Activated CD8-positive, alpha-beta memory T cell treated with anti-CD3 and anti-CD28 coated beads, Interleukin-2, amount 10 ng/mL, durations not matched to agents 7 days and 5 days (primary cell): Measurements from ENCODE around the gene TMEM187. TPM values are rescaled to one million over a fixed set of nuclear protein-coding genes. Genes with fewer than 3 reads are reported as not detected.

Source experiments
- ATAC-seq: fragments of 150-1000 bp; cut with Tn5 transposase; one replicate; pipeline ENCODE4 v1.10.0; 2021; ENCODE audit warnings: moderate library complexity
- CTCF ChIA-PET: fragments of 350-600 bp; sonication (Branson Sonifier 250); formaldehyde crosslinking; loops from one replicate; lab custom pipeline; 2021; ENCODE audit warnings: antibody characterized with exemption; lab: Charles Lee
- DNase-seq: peaks from one replicate; pipeline ENCODE4 v3.0.0-alpha.2; 2020
- H3K27ac Mint-ChIP-seq: one replicate; pipeline ENCODE4 v1.8.0; 2021; ENCODE audit warnings: mild to moderate bottlenecking, mixed read lengths
- H3K27me3 Mint-ChIP-seq: one replicate; pipeline ENCODE4 v1.8.0; 2021; ENCODE audit warnings: mixed read lengths
- H3K36me3 Mint-ChIP-seq: one replicate; pipeline ENCODE4 v1.8.0; 2021; ENCODE audit warnings: mild to moderate bottlenecking, mixed read lengths
- H3K4me1 Mint-ChIP-seq: one replicate; pipeline ENCODE4 v1.8.0; 2021; ENCODE audit warnings: mixed read lengths
- H3K4me3 Mint-ChIP-seq: one replicate; pipeline ENCODE4 v1.8.0; 2021; ENCODE audit warnings: mild to moderate bottlenecking, moderate library complexity, mixed read lengths
- H3K9me3 Mint-ChIP-seq: one replicate; pipeline ENCODE4 v1.8.0; 2022; ENCODE audit warnings: low read depth, mixed read lengths
- total RNA-seq, 2 experiments: library from RNA; stranded (reverse); gene quantifications; one replicate each; pipeline ENCODE4 v1.2.3, GENCODE V29; 2021

Gene TMEM187
- total RNA-seq, 2 experiments from 2014 or later, result 8.6 to 10.7 TPM

GRCh38 chrX:153953342-153953830, 19.2 kb upstream of the TMEM187 start:
- peaks cover 39% of the 10 kb centered on the region for H3K4me1 Mint-ChIP-seq
- H3K36me3 Mint-ChIP-seq, result peaks cover 29% of the 10 kb centered on the region
- ATAC-seq (peak; percentile 73), DNase-seq (peak; percentile 81)
- no peak overlapping the region for H3K4me3 Mint-ChIP-seq
- peak overlapping the region; percentile 66 for H3K27ac Mint-ChIP-seq
- no peaks in the 10 kb centered on the region for H3K9me3 Mint-ChIP-seq
- CTCF ChIA-PET, result interaction anchor here (1.2 to 11.0 kb wide), 5 partner anchors 14 to 43 kb away, joined by 3 to 190 read pairs (median 4); partner anchors contain the start of gene ARHGAP4
- no peaks in the 10 kb centered on the region for H3K27me3 Mint-ChIP-seq

DNA sequence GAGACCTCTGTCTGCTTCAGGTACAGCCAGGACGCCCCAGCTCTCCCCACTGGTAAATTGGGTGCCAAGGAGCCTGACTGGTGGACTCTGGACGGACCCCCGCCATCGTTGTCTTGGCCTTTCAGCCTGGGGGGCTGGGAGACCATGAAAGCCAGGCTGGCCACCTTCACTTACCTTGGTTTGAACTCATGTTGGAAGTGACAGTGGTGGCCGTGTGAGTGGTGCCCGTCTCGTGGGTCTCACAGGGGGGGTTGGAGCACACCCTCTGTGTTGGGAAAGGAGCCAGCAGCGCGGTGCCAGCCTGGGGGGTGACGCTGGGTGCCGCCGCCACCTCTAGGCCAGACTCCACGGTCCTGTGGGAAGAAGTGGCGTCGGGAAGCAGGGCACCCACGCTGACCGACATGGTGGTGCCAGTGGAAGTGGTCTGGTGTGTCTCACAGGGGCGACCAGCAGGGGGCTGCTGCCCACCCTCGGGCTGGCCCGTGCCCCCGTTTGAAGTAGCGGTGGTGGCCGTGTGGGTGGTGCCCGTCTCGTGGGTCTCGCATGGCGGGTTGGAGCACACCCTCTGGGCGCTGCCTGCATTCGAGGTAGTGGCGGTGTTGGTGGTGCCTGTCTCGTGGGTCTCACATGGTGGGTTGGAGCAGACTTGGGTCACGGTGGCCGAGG, 18.5 kb upstream of the TMEM187 start:
- no peak overlapping the region for H3K27ac Mint-ChIP-seq
- no peak for ATAC-seq
- no peak for DNase-seq
- CTCF ChIA-PET, result interaction anchor here (1.5 to 11.0 kb wide), 4 partner anchors 13 to 43 kb away, joined by 3 to 190 read pairs (median 8); partner anchors contain the start of gene ARHGAP4
- no peak overlapping the region for H3K4me3 Mint-ChIP-seq
- no peaks in the 10 kb centered on the region for H3K9me3 Mint-ChIP-seq
- no peaks in the 10 kb centered on the region for H3K27me3 Mint-ChIP-seq
- peaks cover 33% of the 10 kb centered on the region for H3K4me1 Mint-ChIP-seq
- peaks cover 30% of the 10 kb centered on the region for H3K36me3 Mint-ChIP-seq

DNA sequence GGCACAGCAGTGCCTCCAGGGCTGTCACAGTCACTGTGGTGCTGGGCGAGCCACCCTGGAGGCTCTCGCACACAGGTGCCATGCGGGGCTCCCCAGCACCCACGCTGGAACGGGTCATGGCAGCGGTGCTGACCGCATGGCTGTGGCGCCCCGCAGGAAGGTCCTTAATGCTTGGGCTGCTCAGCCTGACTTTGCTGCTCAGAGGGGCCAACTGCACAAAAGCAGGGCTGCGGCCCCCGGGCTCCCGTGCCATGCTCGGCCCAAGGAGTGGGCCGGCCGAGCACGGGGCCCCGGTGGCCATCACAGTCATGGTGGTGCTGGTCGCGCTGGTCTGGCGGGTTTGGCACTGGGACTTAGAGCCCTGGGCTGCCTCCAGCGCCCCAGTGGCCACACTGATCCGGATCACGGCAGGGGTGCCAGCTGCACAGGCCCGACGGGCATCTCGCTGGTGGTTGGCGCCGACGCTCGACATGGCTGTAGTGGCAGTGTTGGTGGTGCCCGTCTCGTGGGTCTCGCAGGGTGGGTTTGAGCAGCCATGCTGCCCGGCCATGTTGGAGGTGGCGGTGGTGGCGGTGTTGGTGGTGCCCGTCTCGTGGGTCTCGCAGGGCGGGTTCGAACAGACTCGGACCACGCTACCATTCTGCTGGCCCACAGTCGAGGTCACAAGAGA, 17.9 kb upstream of the TMEM187 start:
- Mint-ChIP-seq H3K9me3 (no peaks in the 10 kb centered on the region), H3K27me3 (no peaks in the 10 kb centered on the region), H3K36me3 (peaks cover 29% of the 10 kb centered on the region), H3K4me3 (no peak overlapping the region), H3K4me1 (peaks cover 29% of the 10 kb centered on the region), H3K27ac (no peak overlapping the region)
- no peak for ATAC-seq
- DNase-seq, result no peak
- CTCF ChIA-PET, result no interaction called here

DNA sequence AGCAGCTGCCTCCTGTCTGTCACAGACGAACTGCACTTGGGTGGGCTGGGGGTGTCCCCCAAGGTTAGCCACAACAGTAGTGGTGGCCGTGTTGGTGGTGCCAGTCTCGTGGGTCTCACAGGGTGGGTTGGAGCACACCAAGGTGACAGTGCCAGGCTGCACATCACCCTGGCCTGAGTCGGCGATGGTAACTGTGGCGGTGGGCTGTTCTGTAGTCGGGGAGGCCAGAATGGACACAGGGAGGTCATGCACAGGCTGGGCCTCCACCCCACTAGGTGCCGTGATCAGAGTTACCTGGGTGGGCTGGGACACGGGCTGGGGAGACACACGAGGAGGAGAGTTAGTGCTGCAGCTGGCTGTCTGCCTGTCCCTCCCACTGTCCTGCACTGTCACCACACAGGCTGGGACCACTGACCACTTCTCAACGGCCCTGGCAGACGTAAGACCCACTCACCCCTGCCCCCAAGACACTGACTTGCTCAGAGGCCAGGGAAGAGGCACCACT, 17.3 kb upstream of the TMEM187 start:
- no peak for DNase-seq
- H3K27ac Mint-ChIP-seq, result peak overlapping the region; percentile 36
- ATAC-seq, result no peak
- CTCF ChIA-PET, result no interaction called here
- peaks cover 25% of the 10 kb centered on the region for H3K4me1 Mint-ChIP-seq
- H3K4me3 Mint-ChIP-seq, result no peak overlapping the region
- no peaks in the 10 kb centered on the region for H3K27me3 Mint-ChIP-seq
- no peaks in the 10 kb centered on the region for H3K9me3 Mint-ChIP-seq
- H3K36me3 Mint-ChIP-seq, result peaks cover 30% of the 10 kb centered on the region

- Mint-ChIP-seq H3K27ac (no peak overlapping the region), H3K27me3 (no peaks in the 10 kb centered on the region), H3K9me3 (no peaks in the 10 kb centered on the region), H3K4me3 (no peak overlapping the region), H3K4me1 (peaks cover 15% of the 10 kb centered on the region), H3K36me3 (peaks cover 26% of the 10 kb centered on the region)
- ATAC-seq, result no peak
- DNase-seq, result no peak
- CTCF ChIA-PET, result no interaction called here
Measured at GRCh38 chrX:153956044-153956907, 16.3 kb upstream of the TMEM187 start.

GRCh38 chrX:153957224-153957623, 15.3 kb upstream of the TMEM187 start:
- no peak for DNase-seq
- Mint-ChIP-seq H3K9me3 (no peaks in the 10 kb centered on the region), H3K4me1 (peaks cover 13% of the 10 kb centered on the region), H3K27me3 (no peaks in the 10 kb centered on the region), H3K36me3 (peaks cover 24% of the 10 kb centered on the region), H3K27ac (no peak overlapping the region), H3K4me3 (no peak overlapping the region)
- CTCF ChIA-PET, result interaction anchor here (1.7 kb wide), 1 partner anchor 10 kb away, joined by 4 read pairs; no protein-coding TSS in a partner anchor
- no peak for ATAC-seq

- Mint-ChIP-seq H3K4me3 (no peak overlapping the region), H3K4me1 (peaks cover 9% of the 10 kb centered on the region), H3K9me3 (no peaks in the 10 kb centered on the region), H3K27me3 (no peaks in the 10 kb centered on the region), H3K36me3 (peaks cover 24% of the 10 kb centered on the region), H3K27ac (no peak overlapping the region)
- ATAC-seq, result no peak
- CTCF ChIA-PET, result interaction anchor here (1.7 kb wide), 1 partner anchor 11 kb away, joined by 4 read pairs; no protein-coding TSS in a partner anchor
- no peak for DNase-seq
Measured at GRCh38 chrX:153958605-153959004, 13.9 kb upstream of the TMEM187 start.

- Mint-ChIP-seq H3K27ac (no peak overlapping the region), H3K27me3 (no peaks in the 10 kb centered on the region), H3K4me1 (peaks cover 4% of the 10 kb centered on the region), H3K9me3 (no peaks in the 10 kb centered on the region), H3K4me3 (no peak overlapping the region), H3K36me3 (peaks cover 18% of the 10 kb centered on the region)
- ATAC-seq, result no peak
- no peak for DNase-seq
- CTCF ChIA-PET, result no interaction called here
Measured at GRCh38 chrX:153959649-153960048, 12.9 kb upstream of the TMEM187 start.

DNA sequence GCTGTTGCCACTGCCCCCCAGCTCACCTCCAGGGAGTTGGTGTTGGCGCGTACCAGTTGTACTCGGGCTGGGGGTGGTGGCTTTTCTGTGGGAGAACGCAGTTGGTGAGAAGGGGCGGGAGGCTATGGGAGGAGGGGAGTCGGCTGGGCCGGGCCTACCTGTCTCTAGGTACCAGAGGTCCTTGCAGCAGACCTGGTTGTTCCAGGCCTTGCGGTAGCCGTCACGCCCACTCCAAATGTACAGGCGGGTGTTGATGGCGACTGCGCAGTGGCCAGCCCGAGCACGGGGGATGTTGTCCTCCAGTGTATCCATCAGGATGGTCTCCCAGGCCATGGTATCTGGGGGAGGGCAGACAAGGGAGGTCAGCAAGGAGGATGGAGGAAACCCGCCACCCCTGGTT, 12.5 kb upstream of the TMEM187 start:
- CTCF ChIA-PET, result no interaction called here
- Mint-ChIP-seq H3K9me3 (no peaks in the 10 kb centered on the region), H3K4me1 (peaks cover 6% of the 10 kb centered on the region), H3K27ac (no peak overlapping the region), H3K36me3 (peaks cover 15% of the 10 kb centered on the region), H3K27me3 (no peaks in the 10 kb centered on the region), H3K4me3 (no peak overlapping the region)
- DNase-seq (no peak), ATAC-seq (no peak)

GRCh38 chrX:153960786-153961185, 11.8 kb upstream of the TMEM187 start:
- peak overlapping the region; percentile 5 for H3K27ac Mint-ChIP-seq
- H3K9me3 Mint-ChIP-seq, result no peaks in the 10 kb centered on the region
- no peak overlapping the region for H3K4me3 Mint-ChIP-seq
- H3K27me3 Mint-ChIP-seq, result no peaks in the 10 kb centered on the region
- CTCF ChIA-PET, result no interaction called here
- peaks cover 10% of the 10 kb centered on the region for H3K36me3 Mint-ChIP-seq
- ATAC-seq, result no peak
- H3K4me1 Mint-ChIP-seq, result peaks cover 7% of the 10 kb centered on the region
- no peak for DNase-seq

- CTCF ChIA-PET, result no interaction called here
- H3K9me3 Mint-ChIP-seq, result no peaks in the 10 kb centered on the region
- DNase-seq, result no peak
Measured at GRCh38 chrX:153961292-153961691, 11.3 kb upstream of the TMEM187 start.

GRCh38 chrX:153963546-153963945, 9.0 kb upstream of the TMEM187 start:
- Mint-ChIP-seq H3K9me3 (no peaks in the 10 kb centered on the region), H3K4me3 (no peak overlapping the region), H3K27ac (no peak overlapping the region), H3K27me3 (no peaks in the 10 kb centered on the region), H3K36me3 (peaks cover 18% of the 10 kb centered on the region), H3K4me1 (peaks cover 25% of the 10 kb centered on the region)
- DNase-seq (no peak), ATAC-seq (no peak)
- CTCF ChIA-PET, result interaction anchor here (7.2 kb wide), 1 partner anchor 15 kb away, joined by 52 read pairs; no protein-coding TSS in a partner anchor

More at GRCh38 chrX:153961292-153961691, 11.3 kb upstream of the TMEM187 start:
- Mint-ChIP-seq H3K27ac (peak overlapping the region; percentile 5), H3K36me3 (peaks cover 10% of the 10 kb centered on the region), H3K4me1 (peaks cover 12% of the 10 kb centered on the region), H3K4me3 (no peak overlapping the region), H3K27me3 (no peaks in the 10 kb centered on the region)
- no peak for ATAC-seq

DNA sequence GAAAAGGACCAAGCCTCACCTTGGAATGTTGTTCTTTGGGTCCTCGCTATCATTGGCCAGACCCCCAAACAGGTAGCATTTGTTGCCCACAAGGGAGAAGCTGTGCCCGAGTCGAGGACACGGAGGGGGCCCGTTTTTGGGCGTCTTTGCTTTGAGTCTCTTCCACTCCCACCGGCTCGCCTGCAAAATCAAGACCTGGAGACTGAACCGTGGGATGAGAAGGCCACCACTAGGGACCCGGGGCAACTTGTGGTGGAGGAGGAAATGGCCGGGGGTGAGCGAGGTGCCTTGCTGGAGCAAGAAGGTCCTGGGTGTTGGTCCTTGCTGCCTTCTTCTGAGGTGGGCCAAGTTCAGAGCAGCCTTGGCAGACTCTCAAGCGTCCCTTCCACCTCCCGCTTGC, 8.4 kb upstream of the TMEM187 start:
- no peak overlapping the region for H3K4me3 Mint-ChIP-seq
- DNase-seq, result no peak
- H3K4me1 Mint-ChIP-seq, result peaks cover 25% of the 10 kb centered on the region
- CTCF ChIA-PET, result interaction anchor here (7.2 kb wide), 1 partner anchor 16 kb away, joined by 52 read pairs; no protein-coding TSS in a partner anchor
- H3K36me3 Mint-ChIP-seq, result peaks cover 20% of the 10 kb centered on the region
- H3K27ac Mint-ChIP-seq, result no peak overlapping the region
- H3K27me3 Mint-ChIP-seq, result no peaks in the 10 kb centered on the region
- H3K9me3 Mint-ChIP-seq, result no peaks in the 10 kb centered on the region
- no peak for ATAC-seq
